D341Med (cell line): ENCODE data around the gene RERE.
"Not testable (repeated sequence)": the region's sequence is repeated elsewhere in the genome, so short reads cannot be mapped to it uniquely, and the experiment has no call there.

Experiments used
- DNase-seq: peaks from one replicate; pipeline ENCODE4 v3.0.0; 2012; ENCODE audit warnings: low spot score

Gene RERE

GRCh38 chr1:8509579-8509978, 307.9 kb downstream of the RERE start:
- DNase-seq, result no peak

GRCh38 chr1:8506995-8507615, 310.3 kb downstream of the RERE start:
- no peak for DNase-seq

GRCh38 chr1:8506456-8506855, 311.0 kb downstream of the RERE start:
- no peak for DNase-seq

- DNase-seq, result no peak
Measured at GRCh38 chr1:8503842-8504241, 313.6 kb downstream of the RERE start.

- DNase-seq, result not testable (repeated sequence)
Measured at GRCh38 chr1:8502949-8503348, 314.5 kb downstream of the RERE start.

GRCh38 chr1:8497210-8497819, 320.1 kb downstream of the RERE start:
- no peak for DNase-seq

- DNase-seq, result no peak
Measured at GRCh38 chr1:8496473-8496872, 321.0 kb downstream of the RERE start.

- DNase-seq, result no peak
Measured at GRCh38 chr1:8495928-8496401, 321.5 kb downstream of the RERE start.

GRCh38 chr1:8494681-8495080, 322.8 kb downstream of the RERE start:
- no peak for DNase-seq

GRCh38 chr1:8493916-8494540, 323.4 kb downstream of the RERE start:
- no peak for DNase-seq

- DNase-seq, result no peak
Measured at GRCh38 chr1:8487249-8487648, 330.2 kb downstream of the RERE start.

- DNase-seq, result no peak
Measured at GRCh38 chr1:8486047-8486446, 331.4 kb downstream of the RERE start.

GRCh38 chr1:8483586-8483985, 333.9 kb downstream of the RERE start:
- no peak for DNase-seq

GRCh38 chr1:8482979-8483381, 334.5 kb downstream of the RERE start:
- no peak for DNase-seq

- DNase-seq, result no peak
Measured at GRCh38 chr1:8481650-8482380, 335.6 kb downstream of the RERE start.

- DNase-seq, result no peak
Measured at GRCh38 chr1:8478566-8478965, 338.9 kb downstream of the RERE start.

GRCh38 chr1:8477983-8478362, 339.5 kb downstream of the RERE start:
- no peak for DNase-seq

GRCh38 chr1:8477166-8477982, 340.1 kb downstream of the RERE start:
- peak; percentile 42 for DNase-seq

- no peak for DNase-seq
Measured at GRCh38 chr1:8476006-8476405, 341.4 kb downstream of the RERE start.

- DNase-seq, result no peak
Measured at GRCh38 chr1:8474369-8474768, 343.1 kb downstream of the RERE start.

GRCh38 chr1:8473891-8474300, 343.5 kb downstream of the RERE start:
- no peak for DNase-seq
